Neural cell (in vitro differentiated cells): ENCODE measurements around the gene PGBD5. TPM values are rescaled to one million over a fixed set of nuclear protein-coding genes. Genes with fewer than 3 reads are reported as not detected.

Source experiments
- H2AFZ ChIP-seq: fragments of 200-600, 300-800 bp; sonication (generic), shearing (Covaris generic); 2 replicates; pipeline ENCODE4 v1.6.0; 2014; ENCODE audit warnings: low read depth, mild to moderate bottlenecking, antibody characterized with exemption, low read length, moderate library complexity
- H3F3A ChIP-seq: fragments of 200-600 bp; shearing (Covaris generic); 2 replicates; pipeline ENCODE4 v1.6.1; 2016; ENCODE audit warnings: mild to moderate bottlenecking, moderate library complexity, mixed read lengths, antibody characterized with exemption, low read length; ENCODE audit not compliant: insufficient read depth, poor library complexity, severe bottlenecking
- H3K27ac ChIP-seq: fragments of 200-600, 300-800 bp; sonication (generic), shearing (Covaris generic); 2 replicates; pipeline ENCODE4 v1.5.1; 2014; ENCODE audit warnings: mild to moderate bottlenecking, low read length, moderate library complexity
- H3K27me3 ChIP-seq: fragments of 300-800, 200-600 bp; sonication (generic), shearing (Covaris generic); 2 replicates; pipeline ENCODE4 v1.6.0; 2014; ENCODE audit warnings: mild to moderate bottlenecking, low read depth, low read length, moderate library complexity; ENCODE audit not compliant: insufficient read depth
- H3K36me3 ChIP-seq: fragments of 300-800, 200-600 bp; sonication (generic), shearing (Covaris generic); 2 replicates; pipeline ENCODE4 v1.5.1; 2014; ENCODE audit warnings: mild to moderate bottlenecking, antibody characterized with exemption, low read length, moderate library complexity; ENCODE audit not compliant: insufficient read depth
- H3K4me2 ChIP-seq: fragments of 300-800, 200-600 bp; sonication (generic), shearing (Covaris generic); 2 replicates; pipeline ENCODE4 v1.6.0; 2014; ENCODE audit warnings: mild to moderate bottlenecking, low read length
- H3K4me3 ChIP-seq: fragments of 300-800, 200-600 bp; sonication (generic), shearing (Covaris generic); 2 replicates; pipeline ENCODE4 v1.5.1; 2014; ENCODE audit warnings: mild to moderate bottlenecking, low read length, moderate library complexity
- H3K79me2 ChIP-seq: fragments of 200-600 bp; shearing (Covaris generic); replicated peaks from 2 replicates; pipeline ENCODE4 v1.6.0; 2014; ENCODE audit warnings: mild to moderate bottlenecking, low read length, moderate library complexity; ENCODE audit not compliant: insufficient read depth
- H3K9ac ChIP-seq: fragments of 300-800, 200-600 bp; sonication (generic), shearing (Covaris generic); 2 replicates; pipeline ENCODE4 v1.6.1; 2016; ENCODE audit warnings: mild to moderate bottlenecking, low read length, mixed read lengths
- H3K9me2 ChIP-seq: fragments of 200-600 bp; shearing (Covaris generic); 2 replicates; pipeline ENCODE4 v1.6.1; 2016; ENCODE audit warnings: mild to moderate bottlenecking, low read length, mixed read lengths; ENCODE audit not compliant: insufficient read depth
- H3K9me3 ChIP-seq: fragments of 200-600, 300-800 bp; sonication (generic), shearing (Covaris generic); 2 replicates; pipeline ENCODE4 v1.6.1; 2016; ENCODE audit warnings: mild to moderate bottlenecking, mixed run types, low read length, moderate library complexity, mixed read lengths
- H4K20me1 ChIP-seq: fragments of 200-600 bp; shearing (Covaris generic); 2 replicates; pipeline ENCODE4 v1.6.1; 2016; ENCODE audit warnings: mild to moderate bottlenecking, mixed run types; ENCODE audit not compliant: insufficient read depth
- EP300 ChIP-seq: fragments of 450-650 bp; conservative IDR thresholded peaks from 2 replicates; pipeline ENCODE4 v1.6.1; 2014; ENCODE audit warnings: antibody characterized with exemption, mild to moderate bottlenecking, moderate library complexity; ENCODE audit not compliant: poor library complexity, severe bottlenecking
- MXI1 ChIP-seq: fragments of 450-650 bp; conservative IDR thresholded peaks from 2 replicates; pipeline ENCODE4 v1.6.1; 2014; ENCODE audit warnings: antibody characterized with exemption, mild to moderate bottlenecking; ENCODE audit not compliant: poor library complexity, severe bottlenecking
- POLR2AphosphoS5 ChIP-seq: IDR thresholded peaks from 2 replicates; pipeline ENCODE4 v1.6.1; 2012
- SMC3 ChIP-seq: fragments of 450-650 bp; conservative IDR thresholded peaks from 2 replicates; pipeline ENCODE4 v1.6.1; 2014; ENCODE audit warnings: antibody characterized with exemption, mild to moderate bottlenecking, moderate library complexity; ENCODE audit not compliant: poor library complexity
- TAF1 ChIP-seq: IDR thresholded peaks from 2 replicates; pipeline ENCODE4 v1.6.1; 2012; ENCODE audit warnings: low read depth
- polyA plus RNA-seq: library from polyadenylated mRNA; depleted of rRNA; stranded (reverse); fragments of >200 nt; gene quantifications from 2 replicates; pipeline ENCODE4 v1.2.3, GENCODE V29; 2014
- TF ChIP-seq, protein P1 (sequence below): fragments of 450-650 bp; IDR thresholded peaks from 2 replicates; pipeline ENCODE4 v1.5.1; 2014; ENCODE audit warnings: antibody characterized with exemption, mild to moderate bottlenecking, moderate library complexity; ENCODE audit not compliant: poor library complexity, severe bottlenecking
- TF ChIP-seq, protein P2 (sequence below): IDR thresholded peaks from 2 replicates; pipeline ENCODE4 v1.6.1; 2012; ENCODE audit warnings: borderline replicate concordance

Gene PGBD5
- polyA plus RNA-seq, 1 donor from 2014 or later = 16.3 TPM

DNA sequence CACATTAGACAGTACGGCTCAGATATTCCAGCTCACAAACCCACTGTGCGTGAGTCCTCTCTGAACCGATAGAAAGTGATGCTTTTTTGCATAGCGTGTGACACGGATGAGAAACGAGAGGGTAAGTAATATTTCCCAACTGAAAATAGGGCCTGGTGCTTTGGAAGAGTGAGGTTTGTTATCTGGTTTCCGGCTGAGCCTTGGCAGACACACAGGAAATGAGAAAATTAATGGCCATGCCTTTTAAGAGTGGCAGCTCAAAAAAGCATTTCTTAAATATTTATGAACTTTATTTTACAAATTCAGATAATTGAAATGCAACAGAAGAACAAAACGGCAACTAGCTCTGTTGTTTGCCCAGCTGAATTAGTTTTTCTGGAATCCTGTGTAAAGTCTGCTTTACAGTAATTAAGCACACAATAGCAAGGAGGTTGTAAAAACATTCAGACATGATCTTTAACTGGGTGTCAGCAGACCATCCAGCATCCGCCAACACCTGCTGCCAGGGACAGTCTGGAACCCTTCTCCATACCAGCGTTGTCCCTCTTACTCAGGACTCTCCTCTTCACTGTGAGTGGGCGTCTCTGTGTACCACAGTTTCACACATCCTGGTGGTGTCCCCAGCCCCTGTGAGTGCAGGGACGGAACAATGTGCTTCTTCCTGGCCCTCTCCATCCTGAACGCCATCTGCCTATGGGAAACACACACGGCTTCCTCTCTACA lies 155.4 kb downstream of the PGBD5 start:
- Histone ChIP-seq H3K79me2 (no peaks in the 10 kb centered on the region), H3K9ac (no peak overlapping the region), H3K4me3 (no peak overlapping the region), H3K4me2 (no peak overlapping the region), H3K9me2 (no peaks in the 10 kb centered on the region), H3F3A (no peaks in the 10 kb centered on the region), H4K20me1 (no peaks in the 10 kb centered on the region), H3K36me3 (no peaks in the 10 kb centered on the region), H3K27me3 (no peaks in the 10 kb centered on the region), H3K27ac (no peak overlapping the region), H2AFZ (no peak overlapping the region), H3K9me3 (no peaks in the 10 kb centered on the region)
- TF ChIP-seq SMC3 = no peak
- TF ChIP-seq EP300 = no peak
- TF ChIP-seq POLR2AphosphoS5 = no peak

DNA sequence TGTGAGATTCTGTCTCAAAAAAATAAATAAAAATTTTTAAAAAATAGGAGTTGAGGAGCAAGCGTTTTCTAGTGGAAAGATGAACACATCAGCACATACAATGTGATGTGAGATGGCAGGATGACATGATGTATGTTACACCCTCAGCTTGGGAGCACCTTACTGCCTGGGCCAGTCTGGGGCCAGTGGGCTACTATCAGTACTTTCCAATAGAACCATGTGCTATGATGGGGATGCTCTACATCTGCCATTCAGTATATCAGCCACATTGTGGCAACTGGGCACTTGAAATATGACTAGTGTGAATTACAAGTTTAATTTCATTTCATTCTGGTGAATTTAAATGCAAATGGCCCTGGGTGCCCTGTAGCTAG lies 156.0 kb downstream of the PGBD5 start:
- Histone ChIP-seq H3K79me2 (no peaks in the 10 kb centered on the region), H3F3A (no peaks in the 10 kb centered on the region), H3K9me2 (no peaks in the 10 kb centered on the region), H3K4me2 (no peak overlapping the region), H3K27me3 (no peaks in the 10 kb centered on the region), H3K9ac (no peak overlapping the region), H3K27ac (no peak overlapping the region), H2AFZ (no peak overlapping the region), H4K20me1 (no peaks in the 10 kb centered on the region), H3K36me3 (no peaks in the 10 kb centered on the region), H3K4me3 (no peak overlapping the region), H3K9me3 (no peaks in the 10 kb centered on the region)
- TF ChIP-seq MXI1 = no peak
- TF ChIP-seq TAF1 = no peak
- TF ChIP-seq, protein P1, sequence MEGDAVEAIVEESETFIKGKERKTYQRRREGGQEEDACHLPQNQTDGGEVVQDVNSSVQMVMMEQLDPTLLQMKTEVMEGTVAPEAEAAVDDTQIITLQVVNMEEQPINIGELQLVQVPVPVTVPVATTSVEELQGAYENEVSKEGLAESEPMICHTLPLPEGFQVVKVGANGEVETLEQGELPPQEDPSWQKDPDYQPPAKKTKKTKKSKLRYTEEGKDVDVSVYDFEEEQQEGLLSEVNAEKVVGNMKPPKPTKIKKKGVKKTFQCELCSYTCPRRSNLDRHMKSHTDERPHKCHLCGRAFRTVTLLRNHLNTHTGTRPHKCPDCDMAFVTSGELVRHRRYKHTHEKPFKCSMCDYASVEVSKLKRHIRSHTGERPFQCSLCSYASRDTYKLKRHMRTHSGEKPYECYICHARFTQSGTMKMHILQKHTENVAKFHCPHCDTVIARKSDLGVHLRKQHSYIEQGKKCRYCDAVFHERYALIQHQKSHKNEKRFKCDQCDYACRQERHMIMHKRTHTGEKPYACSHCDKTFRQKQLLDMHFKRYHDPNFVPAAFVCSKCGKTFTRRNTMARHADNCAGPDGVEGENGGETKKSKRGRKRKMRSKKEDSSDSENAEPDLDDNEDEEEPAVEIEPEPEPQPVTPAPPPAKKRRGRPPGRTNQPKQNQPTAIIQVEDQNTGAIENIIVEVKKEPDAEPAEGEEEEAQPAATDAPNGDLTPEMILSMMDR = no peak
- TF ChIP-seq, protein P2, sequence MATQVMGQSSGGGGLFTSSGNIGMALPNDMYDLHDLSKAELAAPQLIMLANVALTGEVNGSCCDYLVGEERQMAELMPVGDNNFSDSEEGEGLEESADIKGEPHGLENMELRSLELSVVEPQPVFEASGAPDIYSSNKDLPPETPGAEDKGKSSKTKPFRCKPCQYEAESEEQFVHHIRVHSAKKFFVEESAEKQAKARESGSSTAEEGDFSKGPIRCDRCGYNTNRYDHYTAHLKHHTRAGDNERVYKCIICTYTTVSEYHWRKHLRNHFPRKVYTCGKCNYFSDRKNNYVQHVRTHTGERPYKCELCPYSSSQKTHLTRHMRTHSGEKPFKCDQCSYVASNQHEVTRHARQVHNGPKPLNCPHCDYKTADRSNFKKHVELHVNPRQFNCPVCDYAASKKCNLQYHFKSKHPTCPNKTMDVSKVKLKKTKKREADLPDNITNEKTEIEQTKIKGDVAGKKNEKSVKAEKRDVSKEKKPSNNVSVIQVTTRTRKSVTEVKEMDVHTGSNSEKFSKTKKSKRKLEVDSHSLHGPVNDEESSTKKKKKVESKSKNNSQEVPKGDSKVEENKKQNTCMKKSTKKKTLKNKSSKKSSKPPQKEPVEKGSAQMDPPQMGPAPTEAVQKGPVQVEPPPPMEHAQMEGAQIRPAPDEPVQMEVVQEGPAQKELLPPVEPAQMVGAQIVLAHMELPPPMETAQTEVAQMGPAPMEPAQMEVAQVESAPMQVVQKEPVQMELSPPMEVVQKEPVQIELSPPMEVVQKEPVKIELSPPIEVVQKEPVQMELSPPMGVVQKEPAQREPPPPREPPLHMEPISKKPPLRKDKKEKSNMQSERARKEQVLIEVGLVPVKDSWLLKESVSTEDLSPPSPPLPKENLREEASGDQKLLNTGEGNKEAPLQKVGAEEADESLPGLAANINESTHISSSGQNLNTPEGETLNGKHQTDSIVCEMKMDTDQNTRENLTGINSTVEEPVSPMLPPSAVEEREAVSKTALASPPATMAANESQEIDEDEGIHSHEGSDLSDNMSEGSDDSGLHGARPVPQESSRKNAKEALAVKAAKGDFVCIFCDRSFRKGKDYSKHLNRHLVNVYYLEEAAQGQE = no peak
- TF ChIP-seq POLR2AphosphoS5 = no peak
- TF ChIP-seq SMC3 = no peak
